Parathyroid adenoma (tissue), 2 donors: ENCODE measurements around the gene TMEM62.

Source experiments
- H2AFZ ChIP-seq: fragments of 300-600 bp; sonication (generic); one replicate; pipeline ENCODE4 v1.7.0; 2017; ENCODE audit warnings: antibody characterized with exemption, mild to moderate bottlenecking
- H3K27ac ChIP-seq: fragments of 300-600 bp; sonication (generic); one replicate; pipeline ENCODE4 v1.7.0; 2017
- H3K27me3 ChIP-seq: fragments of 300-600 bp; sonication (generic); one replicate; pipeline ENCODE4 v1.7.0; 2017; ENCODE audit warnings: low read length; ENCODE audit not compliant: control insufficient read depth, insufficient read depth
- H3K36me3 ChIP-seq: fragments of 300-600 bp; sonication (generic); one replicate; pipeline ENCODE4 v1.7.0; 2017; ENCODE audit warnings: low read length; ENCODE audit not compliant: control insufficient read depth, insufficient read depth
- H3K4me1 ChIP-seq: fragments of 300-600 bp; sonication (generic); one replicate; pipeline ENCODE4 v1.7.0; 2017; ENCODE audit warnings: control low read depth
- H3K4me2 ChIP-seq: fragments of 300-600 bp; sonication (generic); one replicate; pipeline ENCODE4 v1.7.0; 2017; ENCODE audit warnings: low read length
- H3K4me3 ChIP-seq: fragments of 300-600 bp; sonication (generic); one replicate; pipeline ENCODE4 v1.7.0; 2017; ENCODE audit warnings: low read depth, low read length
- H3K79me2 ChIP-seq: fragments of 300-600 bp; sonication (generic); one replicate; pipeline ENCODE4 v1.7.0; 2017; ENCODE audit warnings: control low read depth
- H3K9ac ChIP-seq: fragments of 300-600 bp; sonication (generic); one replicate; pipeline ENCODE4 v1.7.0; 2017; ENCODE audit warnings: mild to moderate bottlenecking
- H3K9me3 ChIP-seq: fragments of 300-600 bp; sonication (generic); one replicate; pipeline ENCODE4 v1.7.0; 2017; ENCODE audit warnings: low read length; ENCODE audit not compliant: control insufficient read depth
- TF ChIP-seq, protein P1 (sequence below): fragments of 300-600 bp; sonication (generic); IDR thresholded peaks from one replicate; pipeline ENCODE4 v1.7.0; 2017; ENCODE audit warnings: antibody characterized with exemption, mild to moderate bottlenecking
- donor health status: primary hyperparathyroidism.

TMEM62 gene

DNA sequence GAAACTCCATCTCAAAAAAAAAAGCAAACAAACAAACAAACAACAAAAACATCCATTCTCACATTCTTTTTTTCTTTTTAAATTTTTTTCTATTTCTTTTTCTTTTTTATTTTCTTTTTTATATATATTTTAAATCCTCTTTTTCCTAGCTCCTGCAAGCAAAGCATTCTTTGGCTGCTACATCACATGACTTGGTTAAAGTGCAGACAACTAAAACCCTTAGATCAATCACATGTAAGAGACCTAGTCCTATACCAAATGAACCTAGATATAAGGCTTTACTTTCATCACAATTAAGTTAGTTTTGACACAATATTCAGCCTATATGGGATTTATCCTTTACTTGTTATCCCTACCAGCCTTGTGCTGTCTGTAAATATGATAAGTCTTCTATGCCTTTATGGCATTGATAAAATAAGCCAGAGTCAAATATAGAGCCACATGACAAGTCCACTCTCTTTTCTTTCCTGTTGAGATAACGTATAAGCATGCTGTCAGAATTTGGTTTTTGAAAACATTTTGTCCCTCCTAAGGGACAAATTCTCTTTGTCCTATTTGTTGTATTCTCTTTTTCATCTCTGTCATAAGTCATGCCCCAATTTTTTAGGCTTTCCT is 38.9 kb upstream of the TMEM62 start:
- Histone ChIP-seq H3K4me1 (no peaks in the 10 kb centered on the region), H3K27me3 (no peaks in the 10 kb centered on the region), H3K36me3 (no peaks in the 10 kb centered on the region), H3K4me2 (no peak overlapping the region), H3K79me2 (no peaks in the 10 kb centered on the region), H2AFZ (no peak overlapping the region), H3K9ac (no peak overlapping the region), H3K27ac (no peak overlapping the region), H3K4me3 (no peak overlapping the region), H3K9me3 (no peaks in the 10 kb centered on the region)
- TF ChIP-seq, protein P1, sequence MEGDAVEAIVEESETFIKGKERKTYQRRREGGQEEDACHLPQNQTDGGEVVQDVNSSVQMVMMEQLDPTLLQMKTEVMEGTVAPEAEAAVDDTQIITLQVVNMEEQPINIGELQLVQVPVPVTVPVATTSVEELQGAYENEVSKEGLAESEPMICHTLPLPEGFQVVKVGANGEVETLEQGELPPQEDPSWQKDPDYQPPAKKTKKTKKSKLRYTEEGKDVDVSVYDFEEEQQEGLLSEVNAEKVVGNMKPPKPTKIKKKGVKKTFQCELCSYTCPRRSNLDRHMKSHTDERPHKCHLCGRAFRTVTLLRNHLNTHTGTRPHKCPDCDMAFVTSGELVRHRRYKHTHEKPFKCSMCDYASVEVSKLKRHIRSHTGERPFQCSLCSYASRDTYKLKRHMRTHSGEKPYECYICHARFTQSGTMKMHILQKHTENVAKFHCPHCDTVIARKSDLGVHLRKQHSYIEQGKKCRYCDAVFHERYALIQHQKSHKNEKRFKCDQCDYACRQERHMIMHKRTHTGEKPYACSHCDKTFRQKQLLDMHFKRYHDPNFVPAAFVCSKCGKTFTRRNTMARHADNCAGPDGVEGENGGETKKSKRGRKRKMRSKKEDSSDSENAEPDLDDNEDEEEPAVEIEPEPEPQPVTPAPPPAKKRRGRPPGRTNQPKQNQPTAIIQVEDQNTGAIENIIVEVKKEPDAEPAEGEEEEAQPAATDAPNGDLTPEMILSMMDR = no peak

DNA sequence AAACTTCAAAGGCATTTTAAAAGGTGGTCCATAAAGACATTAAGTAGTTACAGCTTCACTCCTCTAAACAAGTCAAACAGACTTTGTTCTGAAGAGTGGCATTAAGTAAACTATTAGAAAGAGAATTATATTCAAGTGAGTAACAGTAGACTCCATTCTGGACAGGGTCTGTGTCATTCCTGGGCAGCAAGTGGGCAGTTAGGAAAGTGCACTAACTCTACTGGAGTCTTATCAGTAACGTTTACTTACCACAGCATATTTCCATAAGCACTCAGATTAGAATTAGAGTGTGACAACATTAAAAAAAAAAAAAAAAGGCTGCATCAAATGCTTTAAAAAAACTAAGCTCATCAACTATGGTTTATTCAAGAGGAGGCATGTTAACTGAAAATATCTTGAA is 38.1 kb upstream of the TMEM62 start:
- no peaks in the 10 kb centered on the region for H3K36me3 ChIP-seq
- TF ChIP-seq, protein P1 = no peak
- no peak overlapping the region for H3K27ac ChIP-seq
- H3K79me2 ChIP-seq = no peaks in the 10 kb centered on the region
- no peaks in the 10 kb centered on the region for H3K4me1 ChIP-seq
- no peaks in the 10 kb centered on the region for H3K9me3 ChIP-seq
- H3K4me2 ChIP-seq = no peak overlapping the region
- no peak overlapping the region for H2AFZ ChIP-seq
- no peak overlapping the region for H3K4me3 ChIP-seq
- H3K9ac ChIP-seq = no peak overlapping the region
- no peaks in the 10 kb centered on the region for H3K27me3 ChIP-seq

DNA sequence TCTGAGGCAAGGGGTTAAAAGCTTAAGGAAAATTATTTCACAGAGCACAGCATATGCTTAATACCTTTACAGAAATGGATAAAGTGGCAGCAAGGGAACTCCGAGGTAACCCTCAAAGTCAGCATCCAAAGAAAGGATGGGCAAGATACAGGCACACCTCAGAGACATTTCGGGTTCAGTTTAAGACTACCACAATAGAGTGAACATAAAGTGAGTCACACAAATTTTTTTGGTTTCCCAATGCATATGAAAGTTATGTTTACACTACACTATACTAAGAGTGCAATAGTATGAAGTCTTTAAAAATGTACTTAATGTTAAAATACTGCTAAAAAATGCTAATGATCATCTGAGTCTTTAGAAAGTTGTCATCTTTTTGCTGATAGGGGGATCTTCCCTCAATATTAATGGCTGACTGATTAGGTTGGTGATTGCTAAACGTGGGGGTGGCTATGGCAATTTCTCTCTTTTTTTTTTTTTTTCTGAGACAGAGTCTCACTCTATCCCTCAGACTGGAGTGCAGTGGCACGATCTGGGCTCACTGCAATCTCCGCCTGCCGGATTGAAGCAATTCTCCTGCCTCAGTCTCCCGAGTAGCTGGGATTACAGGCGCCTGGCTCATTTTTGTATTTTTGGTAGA is 37.6 kb upstream of the TMEM62 start:
- no peaks in the 10 kb centered on the region for H3K27me3 ChIP-seq
- H3K4me1 ChIP-seq = no peaks in the 10 kb centered on the region
- H3K79me2 ChIP-seq = no peaks in the 10 kb centered on the region
- H3K4me2 ChIP-seq = no peak overlapping the region
- H3K9me3 ChIP-seq = no peaks in the 10 kb centered on the region
- H3K9ac ChIP-seq = no peak overlapping the region
- no peaks in the 10 kb centered on the region for H3K36me3 ChIP-seq
- no peak overlapping the region for H3K4me3 ChIP-seq
- TF ChIP-seq, protein P1 = no peak
- H3K27ac ChIP-seq = no peak overlapping the region
- H2AFZ ChIP-seq = no peak overlapping the region

DNA sequence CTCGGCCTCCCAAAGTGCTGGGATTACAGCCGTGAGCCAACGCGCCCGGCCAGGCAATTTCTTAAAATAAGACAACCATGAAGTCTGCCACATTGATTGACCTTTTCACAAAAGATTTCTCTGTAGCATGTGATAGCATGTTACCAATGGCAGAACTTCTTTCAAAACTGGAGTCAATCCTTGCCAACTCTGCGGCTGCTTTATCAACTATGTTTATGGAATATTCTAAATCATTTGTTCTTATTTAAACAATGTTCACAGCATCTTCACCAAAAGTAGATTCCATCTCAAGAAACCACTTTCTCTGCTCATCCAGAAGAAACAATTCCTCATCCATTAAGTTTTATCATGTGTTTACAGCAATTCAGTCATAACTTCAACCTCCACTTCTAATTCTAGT is 37.0 kb upstream of the TMEM62 start:
- TF ChIP-seq, protein P1 = no peak

More for the DNA sequence above, 37.0 kb upstream of the TMEM62 start:
- Histone ChIP-seq H3K9me3 (no peaks in the 10 kb centered on the region), H3K27me3 (no peaks in the 10 kb centered on the region), H3K27ac (no peak overlapping the region), H3K4me3 (no peak overlapping the region), H3K4me1 (no peaks in the 10 kb centered on the region), H3K36me3 (no peaks in the 10 kb centered on the region), H3K4me2 (no peak overlapping the region), H3K79me2 (no peaks in the 10 kb centered on the region), H3K9ac (no peak overlapping the region), H2AFZ (no peak overlapping the region)
